ENCODE data around the gene BUD13.

The BUD13 gene

GRCh38 chr11:116813781-116814471, 41.1 kb upstream of the BUD13 start:
- no peaks in the 10 kb centered on the region for H3K36me3 Mint-ChIP-seq (ENCODE audit: low read depth)

GRCh38 chr11:116813170-116813569, 40.4 kb upstream of the BUD13 start:
- no peak for TF ChIP-seq CTCF (IDR thresholded peaks at IDR 0.05)
- DNase-seq: no peak
- no peak overlapping the region for H3K27ac Mint-ChIP-seq
- H3K9me3 Mint-ChIP-seq: no peaks in the 10 kb centered on the region
- no peak overlapping the region for H3K4me3 Mint-ChIP-seq
- H3K36me3 Mint-ChIP-seq (ENCODE audit: low read depth): no peaks in the 10 kb centered on the region
- H3K27me3 Mint-ChIP-seq (ENCODE audit: low read depth, poor library complexity): peaks cover 3% of the 10 kb centered on the region
- H3K4me1 Mint-ChIP-seq: no peaks in the 10 kb centered on the region

More at GRCh38 chr11:116813781-116814471, 41.1 kb upstream of the BUD13 start:
- Mint-ChIP-seq H3K27me3 (ENCODE audit: low read depth, poor library complexity) (peaks cover 3% of the 10 kb centered on the region), H3K4me1 (no peaks in the 10 kb centered on the region), H3K4me3 (no peak overlapping the region), H3K27ac (no peak overlapping the region), H3K9me3 (no peaks in the 10 kb centered on the region)
- DNase-seq: no peak
- TF ChIP-seq CTCF (IDR thresholded peaks at IDR 0.05): no peak

- Mint-ChIP-seq H3K27me3 (ENCODE audit: low read depth, poor library complexity) (peaks cover 6% of the 10 kb centered on the region), H3K9me3 (no peaks in the 10 kb centered on the region), H3K4me3 (no peak overlapping the region), H3K36me3 (ENCODE audit: low read depth) (no peaks in the 10 kb centered on the region), H3K4me1 (no peaks in the 10 kb centered on the region), H3K27ac (no peak overlapping the region)
- no peak for TF ChIP-seq CTCF (IDR thresholded peaks at IDR 0.05)
- DNase-seq: no peak
Measured at GRCh38 chr11:116812109-116812508, 39.3 kb upstream of the BUD13 start.

GRCh38 chr11:116811194-116811593, 38.4 kb upstream of the BUD13 start:
- Mint-ChIP-seq H3K36me3 (ENCODE audit: low read depth) (no peaks in the 10 kb centered on the region), H3K9me3 (no peaks in the 10 kb centered on the region), H3K4me1 (no peaks in the 10 kb centered on the region), H3K4me3 (no peak overlapping the region), H3K27me3 (ENCODE audit: low read depth, poor library complexity) (peaks cover 6% of the 10 kb centered on the region), H3K27ac (no peak overlapping the region)
- TF ChIP-seq CTCF (IDR thresholded peaks at IDR 0.05): no peak
- DNase-seq: no peak

- Mint-ChIP-seq H3K9me3 (no peaks in the 10 kb centered on the region), H3K4me3 (no peak overlapping the region), H3K27me3 (ENCODE audit: low read depth, poor library complexity) (peaks cover 14% of the 10 kb centered on the region), H3K4me1 (no peaks in the 10 kb centered on the region), H3K36me3 (ENCODE audit: low read depth) (no peaks in the 10 kb centered on the region), H3K27ac (no peak overlapping the region)
- TF ChIP-seq CTCF (IDR thresholded peaks at IDR 0.05): no peak
- DNase-seq: no peak
Measured at GRCh38 chr11:116808262-116809175, 35.7 kb upstream of the BUD13 start.
